Tibial nerve (tissue), 4 donors: ENCODE measurements around the gene NPHP4.

Source experiments
- EP300 ChIP-seq, 2 donors: sonication (generic); formaldehyde crosslinking; IDR thresholded peaks; one replicate each; pipeline ENCODE4 v1.6.1; 2017; ENCODE audit warnings: antibody characterized with exemption in 2 of 2, mild to moderate bottlenecking in 1 of 2
- POLR2A ChIP-seq, 2 donors: fragments of 450-650 bp; IDR thresholded peaks; one replicate each; pipeline ENCODE4 v1.6.1; 2017; ENCODE audit warnings: antibody characterized with exemption in 2 of 2, mild to moderate bottlenecking in 2 of 2, moderate library complexity in 2 of 2
- TF ChIP-seq, protein P1 (sequence below), 5 experiments: fragments of 200-600 bp in 3 of 5; fragments of 450-650 bp in 2 of 5; sonication (generic) in 3 of 5; IDR thresholded peaks; one replicate each; pipeline ENCODE4 v1.5.1; 2016 to 2019; ENCODE audit warnings: antibody characterized with exemption in 5 of 5, mild to moderate bottlenecking in 3 of 5, moderate library complexity in 2 of 5

DNA sequence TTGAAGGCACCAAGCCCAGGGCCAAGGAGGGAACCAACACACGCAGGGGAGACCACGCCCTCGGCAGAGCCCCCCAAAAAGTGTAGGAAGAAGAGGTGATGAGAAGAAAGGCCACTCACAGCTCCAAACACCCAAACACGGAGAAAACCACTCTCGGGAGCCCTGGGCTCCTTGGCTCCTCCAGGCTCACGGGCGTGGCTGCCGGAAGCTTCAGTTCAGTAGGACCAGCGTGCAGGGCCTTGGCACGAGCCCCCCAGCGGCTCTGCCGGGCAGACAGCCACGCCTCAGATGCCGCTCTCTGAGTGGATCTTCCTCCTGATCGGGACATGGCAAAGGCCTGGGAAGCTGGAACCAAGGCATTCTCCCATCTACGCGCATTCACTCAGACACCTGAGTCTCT, 94.0 kb downstream of the NPHP4 start:
- TF ChIP-seq, protein P1, sequence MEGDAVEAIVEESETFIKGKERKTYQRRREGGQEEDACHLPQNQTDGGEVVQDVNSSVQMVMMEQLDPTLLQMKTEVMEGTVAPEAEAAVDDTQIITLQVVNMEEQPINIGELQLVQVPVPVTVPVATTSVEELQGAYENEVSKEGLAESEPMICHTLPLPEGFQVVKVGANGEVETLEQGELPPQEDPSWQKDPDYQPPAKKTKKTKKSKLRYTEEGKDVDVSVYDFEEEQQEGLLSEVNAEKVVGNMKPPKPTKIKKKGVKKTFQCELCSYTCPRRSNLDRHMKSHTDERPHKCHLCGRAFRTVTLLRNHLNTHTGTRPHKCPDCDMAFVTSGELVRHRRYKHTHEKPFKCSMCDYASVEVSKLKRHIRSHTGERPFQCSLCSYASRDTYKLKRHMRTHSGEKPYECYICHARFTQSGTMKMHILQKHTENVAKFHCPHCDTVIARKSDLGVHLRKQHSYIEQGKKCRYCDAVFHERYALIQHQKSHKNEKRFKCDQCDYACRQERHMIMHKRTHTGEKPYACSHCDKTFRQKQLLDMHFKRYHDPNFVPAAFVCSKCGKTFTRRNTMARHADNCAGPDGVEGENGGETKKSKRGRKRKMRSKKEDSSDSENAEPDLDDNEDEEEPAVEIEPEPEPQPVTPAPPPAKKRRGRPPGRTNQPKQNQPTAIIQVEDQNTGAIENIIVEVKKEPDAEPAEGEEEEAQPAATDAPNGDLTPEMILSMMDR (IDR thresholded peaks at IDR 0.05), result no peak
- TF ChIP-seq POLR2A (IDR thresholded peaks at IDR 0.05), result no peak
- no peak for TF ChIP-seq EP300 (IDR thresholded peaks at IDR 0.05)
